Measurements from ENCODE around the gene SMYD2. TPM values are rescaled to one million over a fixed set of nuclear protein-coding genes. Genes with fewer than 3 reads are reported as not detected.

SMYD2 gene
- total and polyA plus RNA-seq, 10 of the 15 experiments (the other 5 are each of a cell fraction or from before 2014, with no cell fraction given): 8.3 to 55.7 (median 26.4) TPM

GRCh38 chr1:214285610-214286440, 4.9 kb downstream of the SMYD2 start:
- no TSS peak for BruUV-seq (replicated peaks)
- FAIRE-seq: no peak

GRCh38 chr1:214287884-214288283, 6.9 kb downstream of the SMYD2 start:
- no peaks in the 10 kb centered on the region for H3K27me3 ChIP-seq (replicated peaks in 1 of 2; ENCODE audit: control insufficient read depth in 2 of 2, insufficient read depth in 2 of 2, low read length in 1 of 2)
- no peak overlapping the region for H3K9ac ChIP-seq (ENCODE audit: control insufficient read depth, insufficient read depth, low read length)
- RAD21 ChIA-PET (ENCODE audit: unreplicated experiment): no interaction called here
- no peak for FAIRE-seq
- ATAC-seq: no peak
- no peak overlapping the region for H3K27ac ChIP-seq (ENCODE audit: control insufficient read depth, insufficient read depth)
- H3K4me3 ChIP-seq: no peak overlapping the region
- H3K79me2 ChIP-seq (ENCODE audit: control insufficient read depth, insufficient read depth, low read length): peaks cover under 1% of the 10 kb centered on the region
- DNase-seq (ENCODE audit: low read depth, low spot score): no peak
- 96% methylated on average over 6 of the region's 6 CpGs for WGBS (ENCODE audit: insufficient coverage, insufficient replicate concordance, low lambda C conversion rate, missing lambda C conversion rate)
- CTCF ChIA-PET: no interaction called here
- H3K4me1 ChIP-seq (ENCODE audit: control insufficient read depth, insufficient read depth, low read length): no peaks in the 10 kb centered on the region; the same call in 1 of the 2 replicates
- SMC1A ChIA-PET (ENCODE audit: uncharacterized antibody, unreplicated experiment): no interaction called here
- POLR2A ChIA-PET: no interaction called here
- in situ Hi-C loops (cut with MboI): no loop called here
- H3K36me3 ChIP-seq (ENCODE audit: control insufficient read depth in 2 of 2, insufficient read depth in 2 of 2, low read length in 1 of 2): no peaks in the 10 kb centered on the region
- no peak overlapping the region for H2AFZ ChIP-seq (ENCODE audit: control insufficient read depth, low read depth, low read length)
- H4K20me1 ChIP-seq (ENCODE audit: control insufficient read depth, insufficient read depth): no peaks in the 10 kb centered on the region
- BruUV-seq (replicated peaks): no TSS peak
- no peaks in the 10 kb centered on the region for H3K9me3 ChIP-seq (replicated peaks; ENCODE audit: control insufficient read depth, insufficient read depth, low read length)
- no peak overlapping the region for H3K4me2 ChIP-seq (ENCODE audit: control insufficient read depth, insufficient read depth)
- intact Hi-C loops (cut with micrococcal nuclease; ENCODE audit: unreplicated experiment): no loop called here
- TF ChIP-seq BCL3 (IDR thresholded peaks at IDR 0.05; ENCODE audit: borderline replicate concordance, insufficient read depth, low read depth, low read length, poor library complexity, severe bottlenecking) (no peak), NFYB (IDR thresholded peaks at IDR 0.05; ENCODE audit: insufficient read depth, low read depth, low read length) (no peak), HCFC1 (IDR thresholded peaks at IDR 0.05; ENCODE audit: low read length) (no peak), IRF4 (IDR thresholded peaks at IDR 0.05; ENCODE audit: low read depth, low read length) (no peak), BRCA1 (IDR thresholded peaks at IDR 0.05; ENCODE audit: low read depth, low read length) (no peak), TARDBP (IDR thresholded peaks at IDR 0.05; ENCODE audit: borderline replicate concordance) (no peak), POLR2A (IDR thresholded peaks at IDR 0.05; ENCODE audit: low read depth, low read length) (no peak), ZZZ3 (IDR thresholded peaks at IDR 0.05; ENCODE audit: control insufficient read depth, insufficient read length, low read depth) (no peak), E4F1 (IDR thresholded peaks at IDR 0.05; ENCODE audit: borderline replicate concordance, partially characterized antibody) (no peak), LARP7 (IDR thresholded peaks at IDR 0.05) (no peak)
- TF ChIP-seq, protein P1, sequence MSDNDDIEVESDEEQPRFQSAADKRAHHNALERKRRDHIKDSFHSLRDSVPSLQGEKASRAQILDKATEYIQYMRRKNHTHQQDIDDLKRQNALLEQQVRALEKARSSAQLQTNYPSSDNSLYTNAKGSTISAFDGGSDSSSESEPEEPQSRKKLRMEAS (IDR thresholded peaks at IDR 0.05; ENCODE audit: low read depth, low read length): no peak

More at GRCh38 chr1:214285610-214286440, 4.9 kb downstream of the SMYD2 start:
- H3K9me3 ChIP-seq (replicated peaks; ENCODE audit: control insufficient read depth, insufficient read depth, low read length): no peaks in the 10 kb centered on the region
- ChIA-PET CTCF (interaction anchor here (1.2 to 4.3 kb wide), 4 partner anchors 25 to 72 kb away, joined by 4 to 25 read pairs (median 12); no protein-coding TSS in a partner anchor), SMC1A (ENCODE audit: uncharacterized antibody, unreplicated experiment) (interaction anchor here (1.0 to 1.8 kb wide), 3 partner anchors 11 to 43 kb away, joined by 4 to 5 read pairs (median 5); no protein-coding TSS in a partner anchor), RAD21 (ENCODE audit: unreplicated experiment) (interaction anchor here (0.8 to 1.4 kb wide), 5 partner anchors 9 to 142 kb away, joined by 3 to 4 read pairs (median 3); no protein-coding TSS in a partner anchor), POLR2A (interaction anchor here (0.6 kb wide), 1 partner anchor 11 kb away, joined by 5 read pairs; no protein-coding TSS in a partner anchor)
- ATAC-seq (peak; percentile 4; the same call in 2 of the 3 replicates), DNase-seq (ENCODE audit: low read depth, low spot score) (no peak)
- 0 out of 2 replicates have a peak, but pooled peaks have one; percentile 29 for TF ChIP-seq NR2F1 (conservative IDR thresholded peaks at IDR 0.05)
- TF ChIP-seq SREBF2 (IDR thresholded peaks at IDR 0.05; ENCODE audit: low read length): no peak
- no peak for TF ChIP-seq POLR2AphosphoS5 (IDR thresholded peaks at IDR 0.05; ENCODE audit: low read length)
- TF ChIP-seq ZNF274 (IDR thresholded peaks at IDR 0.05; ENCODE audit: insufficient read depth, insufficient read length): no peak
- peak; percentile 60; the same call in 1 of the 2 replicates for TF ChIP-seq RAD51 (IDR thresholded peaks at IDR 0.05)
- H4K20me1 ChIP-seq (ENCODE audit: control insufficient read depth, insufficient read depth): no peaks in the 10 kb centered on the region
- no peaks in the 10 kb centered on the region for H3K36me3 ChIP-seq (ENCODE audit: control insufficient read depth in 2 of 2, insufficient read depth in 2 of 2, low read length in 1 of 2)
- H3K9ac ChIP-seq (ENCODE audit: control insufficient read depth, insufficient read depth, low read length): no peak overlapping the region
- H3K4me2 ChIP-seq (ENCODE audit: control insufficient read depth, insufficient read depth): peak overlapping the region; percentile 14; the same call in 1 of the 2 replicates
- H3K79me2 ChIP-seq (ENCODE audit: control insufficient read depth, insufficient read depth, low read length): peaks cover 15% of the 10 kb centered on the region
- no peaks in the 10 kb centered on the region; the same call in 1 of the 2 replicates for H3K4me1 ChIP-seq (ENCODE audit: control insufficient read depth, insufficient read depth, low read length)
- intact Hi-C loops (cut with micrococcal nuclease; ENCODE audit: unreplicated experiment) (no loop called here), in situ Hi-C loops (cut with MboI) (no loop called here)
- H2AFZ ChIP-seq (ENCODE audit: control insufficient read depth, low read depth, low read length): no peak overlapping the region
- no peak overlapping the region for H3K4me3 ChIP-seq
- no peak overlapping the region for H3K27ac ChIP-seq (ENCODE audit: control insufficient read depth, insufficient read depth)
- WGBS (ENCODE audit: insufficient coverage, insufficient replicate concordance, low lambda C conversion rate, missing lambda C conversion rate): 97% methylated on average over 7 of the region's 7 CpGs
- no peaks in the 10 kb centered on the region for H3K27me3 ChIP-seq (replicated peaks in 1 of 2; ENCODE audit: control insufficient read depth in 2 of 2, insufficient read depth in 2 of 2, low read length in 1 of 2)

All from GM12878 (cell line).